Upper lobe of left lung (tissue), 4 donors: Measurements from ENCODE around the gene CASR.

Source experiments
- EP300 ChIP-seq, 4 donors: sonication (generic); formaldehyde crosslinking; IDR thresholded peaks; one replicate each; pipeline ENCODE4 v1.5.1; 2017; ENCODE audit warnings: antibody characterized with exemption in 4 of 4, control low read depth in 2 of 4
- POLR2A ChIP-seq, 4 donors: fragments of 450-650 bp; IDR thresholded peaks; one replicate each; pipeline ENCODE4 v1.5.1; 2016 to 2017; ENCODE audit warnings: antibody characterized with exemption in 4 of 4, mild to moderate bottlenecking in 2 of 4
- POLR2AphosphoS5 ChIP-seq, 2 donors: sonication (generic); formaldehyde crosslinking; IDR thresholded peaks; one replicate each; pipeline ENCODE4 v1.5.1; 2017; ENCODE audit warnings: antibody characterized with exemption in 2 of 2
- TF ChIP-seq, protein P1 (sequence below), 6 experiments: fragments of 450-650 bp in 4 of 6; fragments of 200-600 bp in 2 of 6; sonication (generic) in 2 of 6; IDR thresholded peaks; one replicate each; pipeline ENCODE4 v1.5.1; 2016 to 2019; ENCODE audit warnings: antibody characterized with exemption in 6 of 6

DNA sequence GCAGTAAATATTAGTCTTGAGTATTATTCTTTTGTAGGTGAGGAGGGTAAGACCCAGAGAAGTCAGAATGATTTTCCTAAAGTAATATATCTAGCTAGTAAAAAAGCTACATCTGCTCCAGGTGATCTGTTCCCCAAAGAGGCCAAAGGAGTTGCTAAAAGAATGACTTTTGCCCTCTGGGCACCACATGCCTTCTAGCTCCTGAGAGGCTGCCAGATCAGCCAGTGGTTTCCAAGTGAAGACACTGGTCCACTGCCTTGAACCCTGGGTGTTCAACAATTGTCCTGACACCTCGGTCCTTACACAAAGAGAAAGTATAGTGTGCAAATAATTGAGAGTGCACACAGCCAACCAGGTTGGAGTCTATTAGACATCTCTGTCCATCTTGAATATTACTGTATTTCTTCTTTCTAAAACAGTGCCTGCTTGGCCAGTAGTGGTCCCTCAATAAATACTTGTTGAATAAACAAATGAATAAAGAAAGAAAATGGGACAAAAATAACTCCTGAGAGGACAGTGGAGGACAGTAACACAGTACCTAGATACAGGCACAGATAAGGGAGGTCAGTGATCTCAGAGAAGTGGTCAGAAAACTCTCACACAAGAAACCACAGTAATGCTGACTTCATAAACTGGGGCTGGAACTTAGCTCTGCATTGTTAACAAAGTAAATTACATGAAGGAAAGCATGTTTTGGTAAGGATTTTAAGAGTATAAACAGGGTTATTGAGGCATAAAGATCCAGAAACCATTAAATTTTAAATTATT, 85.0 kb downstream of the CASR start:
- TF ChIP-seq, protein P1, sequence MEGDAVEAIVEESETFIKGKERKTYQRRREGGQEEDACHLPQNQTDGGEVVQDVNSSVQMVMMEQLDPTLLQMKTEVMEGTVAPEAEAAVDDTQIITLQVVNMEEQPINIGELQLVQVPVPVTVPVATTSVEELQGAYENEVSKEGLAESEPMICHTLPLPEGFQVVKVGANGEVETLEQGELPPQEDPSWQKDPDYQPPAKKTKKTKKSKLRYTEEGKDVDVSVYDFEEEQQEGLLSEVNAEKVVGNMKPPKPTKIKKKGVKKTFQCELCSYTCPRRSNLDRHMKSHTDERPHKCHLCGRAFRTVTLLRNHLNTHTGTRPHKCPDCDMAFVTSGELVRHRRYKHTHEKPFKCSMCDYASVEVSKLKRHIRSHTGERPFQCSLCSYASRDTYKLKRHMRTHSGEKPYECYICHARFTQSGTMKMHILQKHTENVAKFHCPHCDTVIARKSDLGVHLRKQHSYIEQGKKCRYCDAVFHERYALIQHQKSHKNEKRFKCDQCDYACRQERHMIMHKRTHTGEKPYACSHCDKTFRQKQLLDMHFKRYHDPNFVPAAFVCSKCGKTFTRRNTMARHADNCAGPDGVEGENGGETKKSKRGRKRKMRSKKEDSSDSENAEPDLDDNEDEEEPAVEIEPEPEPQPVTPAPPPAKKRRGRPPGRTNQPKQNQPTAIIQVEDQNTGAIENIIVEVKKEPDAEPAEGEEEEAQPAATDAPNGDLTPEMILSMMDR (IDR thresholded peaks at IDR 0.05), result no peak
- no peak for TF ChIP-seq POLR2AphosphoS5 (IDR thresholded peaks at IDR 0.05)
- TF ChIP-seq POLR2A (IDR thresholded peaks at IDR 0.05), result no peak
- no peak for TF ChIP-seq EP300 (IDR thresholded peaks at IDR 0.05)
